Measurements from ENCODE around the gene PET117.

Gene PET117

GRCh38 chr20:18190338-18191233 is 52.9 kb downstream of the PET117 start:
- H3K27ac ChIP-seq (ENCODE audit: low read depth, low read length), result no peak overlapping the region
- H3K4me3 ChIP-seq (ENCODE audit: low read depth, low read length), result no peak overlapping the region
- H3K9me3 ChIP-seq (ENCODE audit: control insufficient read depth, insufficient read depth, low read depth, low read length), result peaks cover 6% of the 10 kb centered on the region; the same call in 1 of the 2 replicates
- peaks cover 40% of the 10 kb centered on the region for H3K36me3 ChIP-seq (ENCODE audit: control insufficient read depth, insufficient read depth, low read length)
- H3K27me3 ChIP-seq (ENCODE audit: control insufficient read depth, insufficient read depth, low read length), result no peaks in the 10 kb centered on the region
- no peaks in the 10 kb centered on the region for H3K4me1 ChIP-seq (ENCODE audit: control insufficient read depth, insufficient read depth, low read length)
- H3K9ac ChIP-seq (ENCODE audit: low read length), result no peak overlapping the region

DNA sequence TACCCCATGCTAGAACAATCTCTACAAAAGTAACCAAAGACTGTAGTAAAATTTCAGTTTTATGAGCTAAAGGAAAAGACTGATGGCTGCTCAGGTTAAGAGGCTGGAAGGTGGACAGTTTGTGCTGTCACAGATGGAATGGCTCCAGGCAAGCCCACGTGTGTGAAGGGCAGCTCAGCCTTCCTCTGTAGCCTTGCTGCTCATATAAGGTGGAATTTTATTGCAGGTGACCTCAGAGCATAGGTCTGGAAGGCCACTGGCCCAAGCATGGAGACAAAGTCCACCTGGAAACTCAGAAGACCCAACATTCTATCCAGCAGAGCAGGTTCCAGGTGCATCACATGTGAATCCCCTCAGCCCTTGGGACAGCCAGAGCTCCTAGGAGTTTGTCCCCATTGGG is 53.6 kb downstream of the PET117 start:
- Histone ChIP-seq H3K9me3 (ENCODE audit: control insufficient read depth, insufficient read depth, low read depth, low read length) (peaks cover 6% of the 10 kb centered on the region; the same call in 1 of the 2 replicates), H3K36me3 (ENCODE audit: control insufficient read depth, insufficient read depth, low read length) (peaks cover 33% of the 10 kb centered on the region), H3K27me3 (ENCODE audit: control insufficient read depth, insufficient read depth, low read length) (no peaks in the 10 kb centered on the region), H3K4me1 (ENCODE audit: control insufficient read depth, insufficient read depth, low read length) (no peaks in the 10 kb centered on the region), H3K27ac (ENCODE audit: low read depth, low read length) (no peak overlapping the region), H3K9ac (ENCODE audit: low read length) (no peak overlapping the region), H3K4me3 (ENCODE audit: low read depth, low read length) (no peak overlapping the region)

All from HUES6 (cell line).